ENCODE measurements around the gene MYO16. TPM values are rescaled to one million over a fixed set of nuclear protein-coding genes. Genes with fewer than 3 reads are reported as not detected.

The MYO16 gene
- total RNA-seq, 4 donors from 2014 or later = under 0.01 to 0.21 TPM; not detected in 2

DNA sequence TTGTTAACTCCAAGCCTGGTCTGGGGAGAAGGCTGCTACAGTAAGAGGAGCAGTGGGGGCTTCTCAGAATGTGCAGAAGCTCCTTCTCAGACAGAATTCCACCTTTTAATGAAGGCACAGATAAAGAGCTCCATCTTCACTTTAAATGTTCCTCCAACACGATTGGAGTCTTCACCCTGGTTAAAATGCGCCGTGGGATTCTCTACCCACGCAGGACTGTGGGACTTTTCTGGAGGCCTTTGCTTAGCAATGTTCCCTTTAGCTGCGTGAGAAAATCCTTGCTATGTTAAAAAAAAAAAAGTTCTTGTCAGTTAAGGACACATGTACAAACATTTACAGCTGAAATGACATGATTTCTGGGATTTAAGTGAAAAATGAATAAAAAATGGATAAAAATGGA is 546.3 kb downstream of the MYO16 start:
- Histone ChIP-seq H3K4me3 (no peak overlapping the region), H3K9me3 (no peaks in the 10 kb centered on the region), H3K36me3 (no peaks in the 10 kb centered on the region), H3K4me1 (no peaks in the 10 kb centered on the region), H3K27ac (no peak overlapping the region), H3K27me3 (no peaks in the 10 kb centered on the region)
- TF ChIP-seq POLR2A (IDR thresholded peaks at IDR 0.05) = no peak
- no peak for DNase-seq (ENCODE audit: low spot score in 2 of 2)
- WGBS, 2 donors = 74 to 86% methylated on average over 5 of the region's 5 CpGs

DNA sequence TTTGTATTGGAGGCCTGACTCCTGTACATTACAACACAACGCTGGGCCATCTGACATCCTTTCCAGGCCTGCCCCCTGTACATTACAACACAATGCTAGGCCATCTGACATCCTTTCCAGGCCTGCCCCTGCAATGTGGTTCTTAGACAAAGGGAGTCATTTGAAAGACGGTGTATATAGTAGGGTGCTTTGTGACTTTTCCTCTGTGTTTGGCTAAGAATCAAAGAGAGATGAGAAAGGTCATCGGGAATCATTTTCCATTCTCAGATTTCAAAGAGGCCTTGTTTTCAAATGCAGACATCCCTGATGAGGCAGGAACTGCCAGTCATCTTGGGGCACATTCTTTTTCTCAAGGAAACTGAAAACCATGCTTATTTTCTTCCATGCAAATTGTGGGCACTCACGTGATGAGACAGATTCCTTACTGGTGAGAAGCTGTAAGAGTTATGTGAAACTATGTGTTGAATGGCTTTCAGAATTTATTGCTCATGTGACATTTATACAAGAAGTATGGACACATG is 551.6 kb downstream of the MYO16 start:
- no peaks in the 10 kb centered on the region for H3K36me3 ChIP-seq
- no peaks in the 10 kb centered on the region for H3K4me1 ChIP-seq
- DNase-seq (ENCODE audit: low spot score in 2 of 2) = no peak
- 40 to 48% methylated on average over 4 of the region's 4 CpGs for WGBS, 2 donors
- peak overlapping the region in 1 of 4 donors; percentile 28 for H3K27ac ChIP-seq
- H3K4me3 ChIP-seq = no peak overlapping the region
- no peaks in the 10 kb centered on the region for H3K27me3 ChIP-seq
- H3K9me3 ChIP-seq = no peaks in the 10 kb centered on the region
- no peak for TF ChIP-seq POLR2A (IDR thresholded peaks at IDR 0.05)
- TF ChIP-seq EP300 (IDR thresholded peaks at IDR 0.05) = no peak
- TF ChIP-seq, protein P1, sequence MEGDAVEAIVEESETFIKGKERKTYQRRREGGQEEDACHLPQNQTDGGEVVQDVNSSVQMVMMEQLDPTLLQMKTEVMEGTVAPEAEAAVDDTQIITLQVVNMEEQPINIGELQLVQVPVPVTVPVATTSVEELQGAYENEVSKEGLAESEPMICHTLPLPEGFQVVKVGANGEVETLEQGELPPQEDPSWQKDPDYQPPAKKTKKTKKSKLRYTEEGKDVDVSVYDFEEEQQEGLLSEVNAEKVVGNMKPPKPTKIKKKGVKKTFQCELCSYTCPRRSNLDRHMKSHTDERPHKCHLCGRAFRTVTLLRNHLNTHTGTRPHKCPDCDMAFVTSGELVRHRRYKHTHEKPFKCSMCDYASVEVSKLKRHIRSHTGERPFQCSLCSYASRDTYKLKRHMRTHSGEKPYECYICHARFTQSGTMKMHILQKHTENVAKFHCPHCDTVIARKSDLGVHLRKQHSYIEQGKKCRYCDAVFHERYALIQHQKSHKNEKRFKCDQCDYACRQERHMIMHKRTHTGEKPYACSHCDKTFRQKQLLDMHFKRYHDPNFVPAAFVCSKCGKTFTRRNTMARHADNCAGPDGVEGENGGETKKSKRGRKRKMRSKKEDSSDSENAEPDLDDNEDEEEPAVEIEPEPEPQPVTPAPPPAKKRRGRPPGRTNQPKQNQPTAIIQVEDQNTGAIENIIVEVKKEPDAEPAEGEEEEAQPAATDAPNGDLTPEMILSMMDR (IDR thresholded peaks at IDR 0.05) = no peak

- WGBS, 2 donors = 68 to 77% methylated on average over 11 of the region's 11 CpGs
- no peak for DNase-seq (ENCODE audit: low spot score in 2 of 2)
- no peaks in the 10 kb centered on the region for H3K27me3 ChIP-seq
- no peaks in the 10 kb centered on the region for H3K36me3 ChIP-seq
- TF ChIP-seq POLR2A (IDR thresholded peaks at IDR 0.05) = no peak
- TF ChIP-seq, protein P1 (IDR thresholded peaks at IDR 0.05) = no peak
- no peak for TF ChIP-seq EP300 (IDR thresholded peaks at IDR 0.05)
- no peaks in the 10 kb centered on the region for H3K4me1 ChIP-seq
- H3K27ac ChIP-seq = no peak overlapping the region
- no peak overlapping the region for H3K4me3 ChIP-seq
- no peaks in the 10 kb centered on the region for H3K9me3 ChIP-seq
Measured at GRCh38 chr13:109182777-109183465, 553.5 kb downstream of the MYO16 start.

DNA sequence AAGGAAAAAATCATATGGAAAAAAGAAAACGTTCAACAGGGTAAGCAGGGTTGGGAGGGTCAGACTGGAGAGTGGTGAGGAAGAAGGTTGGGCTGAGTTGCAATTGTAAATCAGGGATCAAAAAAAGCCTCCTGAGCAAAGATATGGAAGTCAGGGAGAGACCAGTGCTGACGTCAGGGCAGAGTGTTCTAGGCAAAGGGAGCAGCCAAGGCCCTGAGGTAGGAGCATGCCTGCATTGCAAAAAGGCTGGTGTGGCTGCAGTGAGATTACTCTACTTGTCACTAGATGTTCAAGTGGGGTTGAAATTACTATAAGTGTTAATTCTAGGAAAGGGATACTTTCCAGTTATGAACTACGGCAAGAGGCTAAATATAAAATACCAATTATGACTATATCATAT is 562.0 kb downstream of the MYO16 start:
- H3K36me3 ChIP-seq = no peaks in the 10 kb centered on the region
- no peaks in the 10 kb centered on the region for H3K4me1 ChIP-seq
- H3K27me3 ChIP-seq = no peaks in the 10 kb centered on the region

GRCh38 chr13:109192306-109192705 is 562.9 kb downstream of the MYO16 start:
- Histone ChIP-seq H3K9me3 (no peaks in the 10 kb centered on the region), H3K4me1 (no peaks in the 10 kb centered on the region), H3K4me3 (no peak overlapping the region), H3K27ac (no peak overlapping the region), H3K27me3 (no peaks in the 10 kb centered on the region), H3K36me3 (no peaks in the 10 kb centered on the region)
- no peak for DNase-seq (ENCODE audit: low spot score in 2 of 2)
- TF ChIP-seq EP300 (IDR thresholded peaks at IDR 0.05) (no peak), POLR2A (IDR thresholded peaks at IDR 0.05) (no peak)
- TF ChIP-seq, protein P1 (IDR thresholded peaks at IDR 0.05) = no peak

More for the DNA sequence above, 562.0 kb downstream of the MYO16 start:
- no peak for DNase-seq (ENCODE audit: low spot score in 2 of 2)
- WGBS, 2 donors = 59 to 69% methylated on average over 3 of the region's 3 CpGs
- TF ChIP-seq POLR2A (IDR thresholded peaks at IDR 0.05) (no peak), EP300 (IDR thresholded peaks at IDR 0.05) (no peak)
- TF ChIP-seq, protein P1 (IDR thresholded peaks at IDR 0.05) = no peak
- Histone ChIP-seq H3K27ac (no peak overlapping the region), H3K4me3 (no peak overlapping the region), H3K9me3 (no peaks in the 10 kb centered on the region)

Measured in tibial nerve (tissue), 4 donors.